ES-I3 (cell line): ENCODE results near the gene PAPPA2.

Experiments used
- H3K36me3 ChIP-seq: 2 replicates; pipeline ENCODE4 v1.6.1; 2013; ENCODE audit warnings: mild to moderate bottlenecking, low read length, control low read depth, moderate library complexity; ENCODE audit not compliant: insufficient read depth
- H3K4me1 ChIP-seq: 2 replicates; pipeline ENCODE4 v1.6.1; 2013; ENCODE audit warnings: mild to moderate bottlenecking, control low read depth, low read length; ENCODE audit not compliant: insufficient read depth
- H3K9ac ChIP-seq: 2 replicates; pipeline ENCODE4 v1.6.1; 2013; ENCODE audit warnings: low read depth, mild to moderate bottlenecking, low read length, moderate library complexity
- H3K9me3 ChIP-seq: 2 replicates; pipeline ENCODE4 v1.6.1; 2013; ENCODE audit warnings: mild to moderate bottlenecking, low read length, moderate library complexity; ENCODE audit not compliant: control insufficient read depth, insufficient read depth

PAPPA2 gene

DNA sequence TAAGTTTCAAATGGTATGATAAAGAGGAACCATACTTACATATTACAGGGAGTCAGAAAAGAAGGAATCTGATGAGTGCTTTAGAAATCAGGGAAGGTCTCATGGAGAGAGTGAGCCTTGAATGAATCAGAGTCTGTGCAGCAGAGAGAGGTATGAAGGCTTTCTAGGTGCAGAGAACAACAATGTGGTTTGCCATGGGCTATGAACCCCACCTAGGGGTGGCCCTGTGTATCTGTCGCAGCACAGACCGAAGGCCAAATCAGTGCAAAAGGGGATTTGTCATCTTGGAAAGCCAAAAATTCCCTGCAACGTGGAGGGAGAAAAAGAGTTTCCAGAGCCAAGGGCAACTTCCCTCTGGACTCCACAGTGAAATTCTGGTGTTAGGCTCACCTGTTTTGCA lies 3.5 kb downstream of the PAPPA2 start:
- no peaks in the 10 kb centered on the region for H3K9me3 ChIP-seq
- no peaks in the 10 kb centered on the region for H3K36me3 ChIP-seq
- no peaks in the 10 kb centered on the region for H3K4me1 ChIP-seq
- no peak overlapping the region for H3K9ac ChIP-seq

DNA sequence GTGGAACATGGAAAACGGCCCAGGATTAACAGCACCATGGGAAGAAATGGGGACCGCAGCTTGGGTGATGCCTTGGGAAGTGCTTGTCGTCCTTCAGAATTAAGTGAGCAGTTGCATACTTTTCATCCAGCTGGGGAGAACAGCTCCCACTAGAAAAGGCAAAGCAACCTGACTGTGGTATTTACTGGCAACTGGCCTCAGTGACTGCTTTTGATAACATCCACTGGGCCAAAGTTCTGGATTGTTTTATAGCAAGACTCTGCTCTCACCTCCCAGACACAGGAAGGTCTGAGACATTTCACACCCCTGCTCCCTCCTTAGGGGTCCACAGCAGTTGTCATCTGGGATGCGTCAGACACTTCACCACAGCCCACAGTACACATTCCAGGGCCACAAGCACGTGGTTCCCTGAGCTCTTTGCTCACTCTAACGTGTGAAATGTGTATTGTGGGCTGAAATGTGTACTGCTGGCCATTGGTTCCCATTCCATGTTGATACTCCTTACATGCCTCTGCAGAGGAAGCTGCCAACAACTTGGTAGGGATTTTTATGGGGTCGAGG lies 6.6 kb downstream of the PAPPA2 start:
- no peak overlapping the region for H3K9ac ChIP-seq
- no peaks in the 10 kb centered on the region for H3K36me3 ChIP-seq
- H3K4me1 ChIP-seq: no peaks in the 10 kb centered on the region
- 0 out of 2 replicates have a peak, but pooled peaks cover 3% of the 10 kb centered on the region for H3K9me3 ChIP-seq

DNA sequence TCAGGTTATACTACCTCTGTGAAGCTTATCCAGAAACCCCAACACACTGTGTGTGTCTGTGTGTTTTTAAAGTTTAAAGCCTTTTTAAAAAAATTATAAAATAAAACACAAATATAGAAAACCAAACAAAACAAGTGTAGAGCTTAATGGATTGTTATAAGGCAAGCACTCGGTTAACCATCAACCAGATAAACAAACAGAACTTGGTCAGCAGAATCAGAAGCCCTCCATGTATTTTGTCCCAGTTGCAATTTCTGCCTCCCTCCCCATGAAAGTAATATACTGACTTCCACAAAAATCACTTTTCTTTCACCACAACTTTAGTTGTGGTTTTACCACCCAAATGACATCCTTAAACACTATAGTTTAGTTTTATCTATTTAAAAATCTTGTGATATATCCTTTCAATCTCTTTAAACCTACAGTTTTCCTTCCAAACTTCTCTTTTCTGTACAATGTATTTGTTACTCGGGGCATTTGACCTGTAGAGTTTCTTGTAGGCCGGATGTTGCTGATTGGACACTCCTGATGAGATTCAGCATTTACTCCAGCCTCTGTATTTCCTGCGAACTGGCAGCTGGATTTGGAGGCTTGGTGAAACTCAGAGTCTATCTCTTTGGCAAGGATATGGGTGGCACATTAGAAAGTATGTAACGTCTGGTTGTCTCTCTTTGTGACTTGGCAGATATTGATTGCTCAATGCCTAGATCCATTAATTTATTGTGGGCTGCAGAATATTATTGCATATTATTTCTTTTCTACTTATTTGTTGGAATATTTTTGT lies 8.6 kb downstream of the PAPPA2 start:
- 0 out of 2 replicates have a peak, but pooled peaks cover 3% of the 10 kb centered on the region for H3K9me3 ChIP-seq
- no peaks in the 10 kb centered on the region for H3K4me1 ChIP-seq
- H3K36me3 ChIP-seq: no peaks in the 10 kb centered on the region
- no peak overlapping the region for H3K9ac ChIP-seq

DNA sequence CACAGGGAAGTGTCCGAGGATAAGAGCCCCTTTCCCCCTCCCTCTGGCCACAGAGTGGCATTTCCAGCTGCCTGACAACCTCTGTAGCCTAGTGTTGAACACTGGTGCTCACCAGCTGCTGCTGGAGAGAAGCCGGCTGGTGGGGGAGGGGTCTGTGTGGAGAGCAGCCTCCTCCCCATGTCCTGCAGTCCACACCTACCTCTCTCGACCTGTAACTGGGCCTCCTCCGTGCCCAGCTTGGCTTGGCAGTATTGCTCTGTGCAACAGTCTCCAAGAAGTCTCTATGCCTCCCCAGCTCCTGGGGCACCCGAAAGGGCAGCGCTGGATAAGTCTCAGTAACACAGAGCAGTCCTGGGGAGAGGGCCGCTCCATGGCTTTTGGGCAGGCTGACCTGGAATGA lies 17.0 kb downstream of the PAPPA2 start:
- H3K9ac ChIP-seq: no peak overlapping the region
- H3K36me3 ChIP-seq: no peaks in the 10 kb centered on the region
- H3K4me1 ChIP-seq: no peaks in the 10 kb centered on the region
- no peaks in the 10 kb centered on the region for H3K9me3 ChIP-seq

DNA sequence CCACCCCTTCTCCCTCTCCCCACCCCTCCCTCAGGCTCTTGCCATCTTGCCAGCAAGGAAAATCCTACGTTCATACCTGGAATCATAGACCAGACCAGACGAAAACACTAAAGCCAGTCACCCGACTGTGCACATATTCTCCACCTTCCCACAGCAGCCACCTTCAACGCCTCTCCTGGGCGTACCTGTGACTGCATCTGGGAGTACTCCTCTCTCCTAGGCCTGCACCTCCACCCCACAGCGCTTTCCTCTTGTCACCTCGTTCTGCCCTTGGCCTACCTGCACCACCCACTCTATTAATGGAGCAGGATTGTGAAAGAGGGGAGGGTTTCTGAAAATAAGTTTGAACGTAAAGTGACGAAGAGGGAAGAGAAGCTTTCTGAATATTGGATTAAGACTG lies 17.8 kb downstream of the PAPPA2 start:
- Histone ChIP-seq H3K9ac (no peak overlapping the region), H3K9me3 (no peaks in the 10 kb centered on the region), H3K4me1 (no peaks in the 10 kb centered on the region), H3K36me3 (no peaks in the 10 kb centered on the region)

DNA sequence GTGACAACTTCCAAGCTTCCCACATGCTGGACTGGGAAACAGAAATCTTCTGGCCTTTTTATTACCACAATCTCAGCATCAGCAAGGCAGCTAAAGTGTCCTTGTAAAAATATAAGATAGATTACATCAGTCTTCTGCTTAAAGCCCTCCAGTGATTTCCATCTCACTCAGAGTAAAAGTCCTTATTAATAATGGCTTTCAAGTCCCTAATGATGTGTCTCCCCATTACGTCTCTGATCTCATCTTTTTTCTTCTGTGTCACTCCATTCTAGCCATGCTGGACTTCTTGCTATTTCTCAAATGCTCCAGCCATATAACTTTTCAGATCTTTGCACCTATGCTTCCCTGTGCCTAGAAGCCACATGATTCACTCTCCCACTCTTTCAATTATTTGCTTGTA lies 22.1 kb downstream of the PAPPA2 start:
- H3K4me1 ChIP-seq: no peaks in the 10 kb centered on the region
- no peaks in the 10 kb centered on the region for H3K36me3 ChIP-seq
- no peaks in the 10 kb centered on the region for H3K9me3 ChIP-seq
- H3K9ac ChIP-seq: no peak overlapping the region

DNA sequence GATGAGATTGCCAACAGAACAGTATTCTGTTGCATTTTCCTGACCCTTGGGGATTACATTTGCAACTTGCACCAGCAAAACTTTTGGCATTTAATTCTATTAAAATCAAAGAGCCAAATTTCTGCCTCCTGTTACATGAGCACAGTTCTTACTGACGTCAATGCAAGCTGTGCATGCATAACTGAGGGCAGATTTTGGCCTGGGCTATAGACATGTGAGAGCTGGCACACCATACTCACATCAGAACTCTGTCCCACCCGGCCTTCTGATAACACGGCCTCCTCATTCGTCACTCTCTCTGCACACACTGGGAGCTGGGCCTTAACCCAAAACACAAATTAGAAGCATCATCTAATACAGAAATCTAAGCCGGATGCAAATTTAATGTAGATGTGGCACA lies 31.5 kb downstream of the PAPPA2 start:
- no peaks in the 10 kb centered on the region; the same call in 1 of the 2 replicates for H3K9me3 ChIP-seq
- no peaks in the 10 kb centered on the region for H3K4me1 ChIP-seq
- H3K9ac ChIP-seq: no peak overlapping the region
- no peaks in the 10 kb centered on the region for H3K36me3 ChIP-seq

DNA sequence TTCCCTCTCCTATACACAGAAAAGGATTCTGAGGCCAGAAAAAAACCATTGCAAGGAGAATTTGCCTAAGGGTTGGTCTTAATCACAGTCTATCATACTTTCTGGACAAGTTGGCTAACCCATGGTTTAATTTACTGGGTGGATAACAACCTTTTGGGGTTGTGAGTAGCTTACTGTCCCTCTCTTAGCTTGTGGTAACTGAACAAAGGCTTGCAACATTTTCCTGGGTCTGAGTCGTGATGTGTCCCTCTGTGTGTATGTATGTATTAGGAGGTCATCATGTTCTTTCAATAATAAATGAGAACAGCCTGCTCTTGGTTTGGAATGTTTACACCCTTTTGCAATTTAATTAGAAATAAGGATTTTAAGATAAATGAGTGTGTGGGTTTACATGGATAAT lies 36.7 kb downstream of the PAPPA2 start:
- no peaks in the 10 kb centered on the region; the same call in 1 of the 2 replicates for H3K9me3 ChIP-seq
- no peaks in the 10 kb centered on the region for H3K36me3 ChIP-seq
- no peak overlapping the region for H3K9ac ChIP-seq
- no peaks in the 10 kb centered on the region for H3K4me1 ChIP-seq

DNA sequence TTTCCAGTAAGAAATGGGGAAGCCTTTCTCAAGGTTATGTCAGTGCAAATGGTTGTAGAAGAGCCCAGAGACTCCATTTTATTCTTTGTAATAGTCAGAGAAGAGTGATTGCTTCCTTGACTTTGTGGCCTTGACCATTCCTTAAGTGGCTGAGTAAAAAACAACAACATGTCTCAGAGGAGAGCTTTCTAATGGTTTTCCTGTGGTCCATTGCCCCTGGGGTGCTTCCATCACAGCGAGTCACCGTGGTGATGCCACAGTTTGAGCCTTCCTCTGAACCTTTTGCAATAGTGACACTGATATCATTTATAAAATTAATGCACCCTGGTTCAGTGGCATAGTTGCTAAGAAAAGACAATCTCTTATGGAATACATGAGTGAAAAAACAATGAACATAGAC lies 38.6 kb downstream of the PAPPA2 start:
- Histone ChIP-seq H3K9me3 (no peaks in the 10 kb centered on the region; the same call in 1 of the 2 replicates), H3K4me1 (no peaks in the 10 kb centered on the region), H3K36me3 (no peaks in the 10 kb centered on the region), H3K9ac (no peak overlapping the region)

DNA sequence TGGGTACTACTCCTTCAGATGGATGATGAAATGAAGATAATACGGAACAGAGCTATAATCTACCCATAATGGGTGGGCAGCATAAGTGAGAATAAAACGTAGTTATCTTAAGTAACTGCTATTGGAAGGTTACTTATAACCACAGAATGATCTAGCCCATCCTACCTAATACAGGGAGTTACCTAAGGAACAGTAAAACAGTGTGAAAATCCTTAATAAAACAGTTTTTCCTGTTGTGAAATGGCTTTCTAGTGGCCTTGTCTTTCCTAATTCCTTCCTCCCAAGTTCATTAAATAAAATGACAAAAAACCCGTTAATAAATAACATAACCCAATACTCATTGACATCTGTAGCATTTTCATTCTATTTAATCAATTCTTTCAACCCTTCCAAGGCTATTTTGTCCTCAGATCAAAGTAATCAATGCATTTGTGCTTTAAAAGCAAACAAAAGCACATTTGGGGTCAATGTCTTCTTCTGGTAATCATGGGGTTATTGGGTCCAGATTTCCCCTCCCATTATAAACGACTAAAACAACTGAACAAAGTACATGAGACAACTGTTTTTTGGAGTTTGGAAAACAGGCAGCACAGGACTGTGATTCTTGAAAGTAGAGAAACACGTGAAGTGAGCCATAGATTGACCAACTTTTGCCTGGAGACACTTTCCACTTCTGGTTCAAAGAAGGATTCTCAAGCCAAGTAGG lies 42.0 kb downstream of the PAPPA2 start:
- no peaks in the 10 kb centered on the region for H3K9me3 ChIP-seq
- H3K9ac ChIP-seq: no peak overlapping the region
- H3K36me3 ChIP-seq: no peaks in the 10 kb centered on the region
- no peaks in the 10 kb centered on the region for H3K4me1 ChIP-seq

DNA sequence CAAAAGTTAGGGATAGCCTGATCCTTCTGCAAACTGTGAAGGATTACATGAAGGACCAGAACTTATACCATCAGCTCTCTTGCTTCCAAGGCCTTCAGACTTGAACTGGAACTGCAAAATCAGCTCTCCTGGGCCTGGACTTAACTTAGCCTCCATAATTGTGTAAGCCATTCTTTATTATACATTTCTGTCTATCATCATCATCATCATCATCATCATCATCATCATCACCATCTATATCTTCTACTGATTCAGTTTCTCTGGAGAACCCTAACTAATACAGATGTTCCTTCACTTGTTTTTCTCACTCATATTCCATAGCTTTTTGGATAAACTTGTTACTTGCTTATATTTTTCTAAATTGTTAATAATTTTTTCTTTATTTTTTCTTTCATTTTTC lies 50.0 kb downstream of the PAPPA2 start:
- Histone ChIP-seq H3K36me3 (no peaks in the 10 kb centered on the region), H3K9ac (no peak overlapping the region), H3K4me1 (peaks cover 12% of the 10 kb centered on the region), H3K9me3 (no peaks in the 10 kb centered on the region)

DNA sequence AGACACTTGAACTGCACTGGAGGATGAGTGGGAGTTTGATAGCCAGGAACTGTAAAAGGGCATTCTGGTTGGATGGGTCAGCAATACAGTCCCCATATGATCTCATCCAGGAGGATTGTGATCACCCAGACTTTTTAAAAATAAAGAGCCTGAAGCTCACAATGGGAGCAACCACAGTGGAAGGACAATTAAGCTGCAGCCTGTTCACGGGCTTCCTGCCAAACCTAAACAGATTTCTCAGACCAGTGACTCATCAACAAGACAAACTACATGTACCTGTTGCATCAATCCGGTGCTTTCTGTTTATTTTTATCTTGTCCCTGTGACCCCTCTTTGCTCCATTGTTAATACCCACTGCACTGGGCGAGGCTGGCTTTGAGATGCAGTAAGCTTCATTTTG lies 52.3 kb downstream of the PAPPA2 start:
- Histone ChIP-seq H3K9ac (no peak overlapping the region), H3K9me3 (no peaks in the 10 kb centered on the region), H3K4me1 (peaks cover 12% of the 10 kb centered on the region), H3K36me3 (no peaks in the 10 kb centered on the region)

DNA sequence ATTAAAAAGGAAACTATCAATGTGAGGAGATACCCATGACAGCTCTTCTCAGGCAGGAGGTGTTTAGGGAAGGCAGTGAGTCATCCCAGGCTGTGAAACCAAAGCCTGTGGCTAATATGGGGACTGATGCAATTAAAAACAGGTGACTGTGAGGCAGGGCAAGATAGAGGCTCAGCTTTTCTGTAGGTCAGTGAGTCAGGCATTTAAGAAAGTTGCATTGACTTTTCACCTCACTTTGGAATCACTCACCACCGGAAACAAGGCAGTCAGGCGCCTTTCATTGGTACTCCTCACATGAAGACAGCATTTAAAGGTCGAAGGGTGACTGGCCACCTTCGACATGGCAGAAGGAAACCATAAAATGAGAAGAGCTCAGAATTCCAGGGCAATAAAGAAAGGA lies 54.5 kb downstream of the PAPPA2 start:
- no peak overlapping the region for H3K9ac ChIP-seq
- no peaks in the 10 kb centered on the region for H3K9me3 ChIP-seq
- H3K36me3 ChIP-seq: no peaks in the 10 kb centered on the region
- H3K4me1 ChIP-seq: peaks cover 12% of the 10 kb centered on the region

DNA sequence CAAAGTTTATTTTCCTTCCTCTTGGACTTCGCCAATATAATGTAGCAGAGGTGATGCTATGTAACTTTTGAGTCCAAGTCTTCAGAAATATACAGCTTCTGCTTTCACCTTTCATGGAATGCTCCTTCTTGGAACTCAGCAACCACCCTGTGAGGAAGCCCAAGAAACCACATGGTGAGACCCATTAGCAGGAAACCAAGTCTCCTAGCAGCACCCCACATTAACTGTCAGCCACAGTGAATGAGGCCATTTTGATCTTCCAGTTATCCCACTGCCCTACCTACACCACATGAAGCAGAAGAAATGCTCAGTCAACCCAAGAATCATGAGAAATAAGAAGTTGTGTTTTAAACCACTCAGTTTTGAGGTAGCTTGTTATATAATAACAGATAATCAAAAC lies 58.2 kb downstream of the PAPPA2 start:
- H3K36me3 ChIP-seq: no peaks in the 10 kb centered on the region
- no peaks in the 10 kb centered on the region for H3K9me3 ChIP-seq
- peaks cover 12% of the 10 kb centered on the region for H3K4me1 ChIP-seq
- H3K9ac ChIP-seq: no peak overlapping the region

DNA sequence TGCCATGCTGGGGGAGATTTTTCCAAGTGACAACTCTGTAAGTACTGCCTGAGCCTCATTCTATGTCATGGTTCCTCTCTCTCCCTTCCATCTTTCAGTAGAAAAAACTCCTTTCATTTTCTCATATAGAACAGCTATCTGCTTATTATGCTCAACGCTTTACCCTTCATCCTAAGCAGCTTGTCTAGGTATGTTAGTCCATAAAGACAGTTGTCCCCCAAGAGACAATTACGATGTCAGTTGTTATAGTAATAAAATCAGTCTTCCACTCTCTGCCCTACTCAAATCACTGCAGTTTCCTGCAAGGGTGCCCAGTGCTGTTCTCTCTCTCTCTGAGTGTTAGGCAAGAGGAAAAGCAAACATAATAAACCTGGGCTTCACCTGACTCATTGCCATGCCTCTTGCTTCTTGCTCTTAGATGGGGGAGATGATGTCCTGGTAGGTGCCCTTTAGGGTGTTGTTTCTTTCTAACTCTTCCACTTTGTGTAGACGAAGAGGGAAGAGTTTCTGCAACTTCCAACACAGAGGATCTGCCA lies 59.4 kb downstream of the PAPPA2 start:
- Histone ChIP-seq H3K4me1 (peaks cover 6% of the 10 kb centered on the region), H3K9ac (no peak overlapping the region)

More for the DNA sequence above, 59.4 kb downstream of the PAPPA2 start:
- Histone ChIP-seq H3K36me3 (no peaks in the 10 kb centered on the region), H3K9me3 (no peaks in the 10 kb centered on the region)
